Naive B cell (primary cell): ENCODE data around the gene ERBB2. TPM values are rescaled to one million over a fixed set of nuclear protein-coding genes. Genes with fewer than 3 reads are reported as not detected.
A peak's percentile ranks its signal among the peaks of the same experiment; 100 is the strongest.

ENCODE experiments used
- ATAC-seq, 2 donors: fragments of 150-1000 bp; cut with Tn5 transposase; 2 replicates each; pipeline ENCODE4 v1.10.0; 2021; ENCODE audit warnings: low read depth in 2 of 2, mild to moderate bottlenecking in 2 of 2, moderate library complexity in 2 of 2
- DNase-seq: peaks from one replicate; pipeline ENCODE4 v3.0.0; 2022
- H3K27ac Mint-ChIP-seq, 6 donors: one replicate each; pipeline ENCODE4 v1.8.0; 2020 to 2022; ENCODE audit warnings: mild to moderate bottlenecking in 6 of 6, mixed read lengths in 6 of 6, moderate library complexity in 5 of 6, inconsistent platforms in 2 of 6
- H3K27me3 Mint-ChIP-seq, 3 donors: one replicate each; pipeline ENCODE4 v1.8.0; 2021 to 2022; ENCODE audit warnings: mixed read lengths in 3 of 3, mild to moderate bottlenecking in 1 of 3
- H3K36me3 Mint-ChIP-seq, 2 donors: one replicate each; pipeline ENCODE4 v1.8.0; 2020 to 2022; ENCODE audit warnings: mixed read lengths in 2 of 2, inconsistent platforms in 1 of 2, mild to moderate bottlenecking in 1 of 2
- H3K4me1 Mint-ChIP-seq, 3 donors: one replicate each; pipeline ENCODE4 v1.8.0; 2020 to 2022; ENCODE audit warnings: mixed read lengths in 3 of 3, inconsistent platforms in 1 of 3, mild to moderate bottlenecking in 1 of 3, moderate library complexity in 1 of 3
- H3K4me3 Mint-ChIP-seq, 8 donors: one replicate each; pipeline ENCODE4 v1.8.0; 2020 to 2022; ENCODE audit warnings: mild to moderate bottlenecking in 8 of 8, mixed read lengths in 8 of 8, moderate library complexity in 8 of 8, inconsistent platforms in 2 of 8
- H3K9me3 Mint-ChIP-seq, 7 donors: one replicate each; pipeline ENCODE4 v1.8.0; 2020 to 2022; ENCODE audit warnings: mixed read lengths in 7 of 7, mild to moderate bottlenecking in 5 of 7, inconsistent platforms in 2 of 7, moderate library complexity in 1 of 7
- polyA plus RNA-seq, 6 donors: library from polyadenylated mRNA; unstranded; fragments of 300-500 nt; fragmentation: Illumina TruSeq; gene quantifications; one replicate each; pipeline ENCODE4 v1.2.3, GENCODE V29; 2021; ENCODE audit warnings: low read depth in 6 of 6

The ERBB2 gene
- polyA plus RNA-seq, result 1 to 10 TPM in 3 of 6 donors, under 1 TPM in 3; 0.20 to 3.0 (median 1.1) TPM

DNA sequence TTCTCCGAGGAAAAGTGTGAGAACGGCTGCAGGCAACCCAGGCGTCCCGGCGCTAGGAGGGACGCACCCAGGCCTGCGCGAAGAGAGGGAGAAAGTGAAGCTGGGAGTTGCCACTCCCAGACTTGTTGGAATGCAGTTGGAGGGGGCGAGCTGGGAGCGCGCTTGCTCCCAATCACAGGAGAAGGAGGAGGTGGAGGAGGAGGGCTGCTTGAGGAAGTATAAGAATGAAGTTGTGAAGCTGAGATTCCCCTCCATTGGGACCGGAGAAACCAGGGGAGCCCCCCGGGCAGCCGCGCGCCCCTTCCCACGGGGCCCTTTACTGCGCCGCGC lies at the start of gene ERBB2:
Gene ERBB2, plus strand, starts transcription at position 247 of the 330 bp plus-strand sequence. CDS start 175 bp downstream, outside the sequence.
- Mint-ChIP-seq H3K4me3 (peak within 1 kb of the TSS; percentile 47 to 87 (median 66)), H3K36me3 (peaks cover 0 to 29% of the 10 kb centered on the region in 2 donors), H3K9me3 (no peaks in the 10 kb centered on the region), H3K4me1 (peaks cover 10 to 25% (median 22%) of the 10 kb centered on the region in 3 donors), H3K27me3 (peaks cover 28 to 41% (median 38%) of the 10 kb centered on the region in 3 donors), H3K27ac (peak within 1 kb of the TSS in 1 of 6 donors; percentile 85)
- DNase-seq (no peak), ATAC-seq (no peak)

DNA sequence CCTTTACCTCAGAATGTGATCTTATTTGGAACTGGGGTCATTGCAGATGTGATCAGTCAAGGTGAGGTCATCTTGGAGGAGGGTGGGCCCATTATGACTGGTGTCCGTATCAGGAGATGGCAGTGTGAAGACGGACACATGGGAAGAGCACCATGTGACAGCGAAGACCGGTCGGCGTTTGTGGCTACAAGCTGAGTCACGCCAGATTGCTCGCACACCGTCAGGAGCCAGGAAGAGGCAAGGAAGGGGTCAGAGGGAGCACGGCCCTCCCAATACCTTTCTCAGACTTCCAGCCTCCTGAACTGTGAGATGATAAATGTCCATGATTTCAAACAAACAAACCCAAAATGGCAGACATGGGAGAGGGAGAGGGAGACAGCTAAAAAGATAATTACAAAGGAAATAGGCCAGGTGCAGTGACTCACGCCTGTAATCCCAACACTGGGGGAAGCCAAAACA lies 49.7 kb upstream of the ERBB2 start:
- Mint-ChIP-seq H3K27ac (peak overlapping the region in 1 of 6 donors; percentile 61), H3K36me3 (peaks cover 0 to 6% of the 10 kb centered on the region in 2 donors), H3K9me3 (no peaks in the 10 kb centered on the region), H3K4me3 (no peak overlapping the region), H3K27me3 (no peaks in the 10 kb centered on the region), H3K4me1 (peaks cover 40 to 67% (median 53%) of the 10 kb centered on the region in 3 donors)
- ATAC-seq (no peak), DNase-seq (no peak)

DNA sequence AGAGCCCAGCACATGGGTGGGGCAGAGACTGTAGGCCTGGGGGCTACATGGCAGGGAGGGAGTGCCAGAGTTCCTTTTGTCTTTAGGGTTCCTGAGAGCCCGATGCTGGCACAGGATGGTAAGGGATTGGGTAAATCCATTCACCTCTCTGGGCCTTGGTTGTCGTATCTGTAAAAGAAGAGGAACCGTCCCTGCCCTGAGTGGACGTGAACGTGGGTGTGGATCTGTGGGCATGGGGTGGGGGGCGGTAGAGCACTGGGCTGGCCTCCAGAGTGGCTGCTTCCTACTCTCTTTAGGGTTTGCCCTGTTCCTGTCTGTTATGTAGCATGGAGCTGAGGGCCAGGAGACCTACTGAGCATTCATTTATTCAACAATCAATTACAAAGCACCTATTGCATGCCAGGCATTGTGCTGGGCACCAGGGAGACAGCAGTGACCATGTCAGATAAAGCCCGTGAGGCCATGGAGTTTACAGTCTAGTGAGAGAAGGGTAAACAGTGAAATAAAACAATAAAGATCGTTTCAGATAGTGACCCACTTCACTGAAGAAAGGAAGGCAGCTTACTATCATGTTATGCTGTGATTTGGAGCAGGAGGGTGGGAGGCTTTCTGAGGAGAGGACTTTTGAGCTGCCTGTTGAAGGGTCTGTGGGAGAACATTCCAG lies 47.8 kb upstream of the ERBB2 start:
- DNase-seq, result no peak
- H3K27me3 Mint-ChIP-seq, result no peaks in the 10 kb centered on the region
- no peaks in the 10 kb centered on the region for H3K9me3 Mint-ChIP-seq
- ATAC-seq, result no peak
- peaks cover 45 to 66% (median 52%) of the 10 kb centered on the region in 3 donors for H3K4me1 Mint-ChIP-seq
- peak overlapping the region in 4 of 6 donors; percentile 28 to 88 (median 40) for H3K27ac Mint-ChIP-seq
- H3K4me3 Mint-ChIP-seq, result no peak overlapping the region
- peaks cover 0 to 12% of the 10 kb centered on the region in 2 donors for H3K36me3 Mint-ChIP-seq

DNA sequence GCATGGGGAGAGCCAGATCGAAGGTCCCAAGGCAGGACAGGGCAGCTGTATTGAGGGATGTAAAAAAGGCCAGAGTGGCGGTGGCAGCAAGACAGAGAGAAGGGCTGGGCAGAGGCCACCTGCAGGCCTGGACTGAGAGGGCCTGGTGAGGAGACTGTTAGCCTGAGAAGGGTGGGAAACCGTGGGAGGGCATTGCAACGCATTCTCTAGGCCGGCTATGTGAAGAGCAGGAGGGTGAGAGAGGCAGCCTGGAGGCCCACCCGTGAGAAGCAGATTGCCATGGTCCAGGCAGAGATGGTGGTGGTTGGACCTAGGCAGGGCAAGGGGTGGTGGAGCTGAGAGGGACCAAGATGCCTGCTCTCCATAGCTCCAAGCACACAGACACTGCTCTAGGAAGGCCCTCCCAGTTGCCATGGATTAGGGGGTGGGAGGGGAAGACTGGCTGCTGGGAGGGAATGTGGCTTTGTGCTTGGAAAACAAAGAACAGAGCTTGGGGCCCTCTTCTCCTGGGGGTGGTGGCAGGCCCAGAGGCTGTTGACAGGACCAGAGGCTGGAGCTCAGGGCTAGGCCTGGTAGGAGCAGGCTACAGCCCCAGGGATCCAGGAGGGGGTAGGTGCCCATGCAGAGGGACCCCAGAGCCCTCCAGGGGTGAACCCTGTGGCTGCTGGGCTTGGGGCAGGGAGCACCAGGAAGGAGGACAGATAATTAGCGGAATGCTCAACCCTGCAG lies 47.1 kb upstream of the ERBB2 start:
- DNase-seq, result no peak
- Mint-ChIP-seq H3K27me3 (no peaks in the 10 kb centered on the region), H3K4me1 (peaks cover 47 to 60% (median 55%) of the 10 kb centered on the region in 3 donors), H3K9me3 (no peaks in the 10 kb centered on the region), H3K27ac (peak overlapping the region in 3 of 6 donors; percentile 28 to 88 (median 29)), H3K36me3 (peaks cover 0 to 12% of the 10 kb centered on the region in 2 donors), H3K4me3 (no peak overlapping the region)
- no peak for ATAC-seq

DNA sequence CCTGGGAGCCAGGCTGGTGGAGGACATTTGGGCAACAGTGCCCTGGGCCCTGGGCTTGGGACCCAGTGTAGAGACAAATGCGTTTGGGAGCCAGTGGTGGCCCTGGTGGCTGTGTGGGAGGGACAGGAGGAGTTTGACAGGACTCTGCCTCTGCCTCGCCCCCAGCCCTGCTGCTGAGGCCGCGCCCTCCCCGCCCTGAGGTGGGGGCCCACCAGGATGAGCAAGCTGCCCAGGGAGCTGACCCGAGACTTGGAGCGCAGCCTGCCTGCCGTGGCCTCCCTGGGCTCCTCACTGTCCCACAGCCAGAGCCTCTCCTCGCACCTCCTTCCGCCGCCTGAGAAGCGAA lies 46.6 kb upstream of the ERBB2 start:
- peaks cover 52 to 65% (median 61%) of the 10 kb centered on the region in 3 donors for H3K4me1 Mint-ChIP-seq
- no peaks in the 10 kb centered on the region for H3K9me3 Mint-ChIP-seq
- DNase-seq (no peak), ATAC-seq (no peak)
- H3K27me3 Mint-ChIP-seq, result no peaks in the 10 kb centered on the region
- H3K27ac Mint-ChIP-seq, result peak overlapping the region in 2 of 6 donors; percentile 29 to 86
- H3K36me3 Mint-ChIP-seq, result peaks cover 0 to 12% of the 10 kb centered on the region in 2 donors
- no peak overlapping the region for H3K4me3 Mint-ChIP-seq

DNA sequence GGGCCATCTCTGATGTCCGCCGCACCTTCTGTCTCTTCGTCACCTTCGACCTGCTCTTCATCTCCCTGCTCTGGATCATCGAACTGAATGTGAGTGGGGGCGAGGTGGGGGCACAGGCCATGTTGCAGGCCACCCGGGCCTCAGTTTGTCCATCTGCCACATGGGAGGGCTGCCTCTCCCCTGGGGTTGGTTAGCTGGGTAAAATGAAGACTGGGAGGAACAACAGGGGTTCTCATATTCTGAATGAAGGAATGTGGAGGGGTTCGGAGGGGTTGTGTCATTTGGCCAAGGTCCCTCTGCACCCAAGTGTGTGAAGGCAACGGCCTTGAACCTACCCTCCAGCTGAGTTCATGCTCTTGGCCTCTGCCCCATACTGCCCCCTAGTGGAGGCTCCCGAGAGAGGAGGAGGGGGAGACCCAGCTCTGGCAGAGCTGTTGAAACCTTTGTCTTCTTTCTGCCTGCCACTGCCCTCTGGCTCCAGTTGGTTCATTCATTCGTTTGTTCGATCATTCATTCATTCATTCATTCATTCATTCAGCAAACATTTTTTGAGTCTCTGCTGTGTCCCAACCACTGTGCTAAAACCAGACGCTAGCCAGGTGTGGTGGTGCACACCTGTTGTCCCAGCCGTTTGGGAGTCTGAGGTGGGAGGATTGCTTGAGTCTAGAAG lies 46.1 kb upstream of the ERBB2 start:
- H3K4me3 Mint-ChIP-seq, result no peak overlapping the region
- DNase-seq, result peak; percentile 59
- no peaks in the 10 kb centered on the region for H3K27me3 Mint-ChIP-seq
- ATAC-seq, result peak; percentile 72 to 79
- H3K9me3 Mint-ChIP-seq, result no peaks in the 10 kb centered on the region
- H3K27ac Mint-ChIP-seq, result peak overlapping the region in 2 of 6 donors; percentile 72 to 86
- peaks cover 0 to 12% of the 10 kb centered on the region in 2 donors for H3K36me3 Mint-ChIP-seq
- H3K4me1 Mint-ChIP-seq, result peaks cover 54 to 67% (median 63%) of the 10 kb centered on the region in 3 donors

DNA sequence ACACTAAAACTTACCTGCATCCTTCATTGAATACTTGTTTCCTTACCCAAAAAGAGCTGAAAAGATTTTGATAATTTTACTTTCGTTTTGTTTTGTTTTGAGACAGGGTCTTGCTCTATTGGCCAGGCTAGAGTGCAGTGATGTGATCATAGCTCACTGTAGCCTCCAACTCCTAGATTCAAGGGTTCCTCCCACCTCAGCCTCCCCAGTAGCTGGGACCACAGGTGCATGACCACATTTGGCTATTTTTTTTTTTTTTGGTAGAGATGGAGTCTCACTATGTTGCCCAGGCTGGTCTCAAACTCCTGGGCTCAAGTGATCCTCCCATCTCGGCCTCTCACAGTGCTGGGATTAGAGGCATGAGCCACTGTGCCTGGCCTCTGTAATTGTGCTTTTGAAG lies 44.8 kb upstream of the ERBB2 start:
- Mint-ChIP-seq H3K27ac (peak overlapping the region in 3 of 6 donors; percentile 33 to 76 (median 47)), H3K4me3 (no peak overlapping the region), H3K4me1 (peaks cover 60 to 73% (median 71%) of the 10 kb centered on the region in 3 donors), H3K36me3 (peaks cover 0 to 10% of the 10 kb centered on the region in 2 donors), H3K9me3 (no peaks in the 10 kb centered on the region), H3K27me3 (no peaks in the 10 kb centered on the region)
- no peak for DNase-seq
- no peak for ATAC-seq

DNA sequence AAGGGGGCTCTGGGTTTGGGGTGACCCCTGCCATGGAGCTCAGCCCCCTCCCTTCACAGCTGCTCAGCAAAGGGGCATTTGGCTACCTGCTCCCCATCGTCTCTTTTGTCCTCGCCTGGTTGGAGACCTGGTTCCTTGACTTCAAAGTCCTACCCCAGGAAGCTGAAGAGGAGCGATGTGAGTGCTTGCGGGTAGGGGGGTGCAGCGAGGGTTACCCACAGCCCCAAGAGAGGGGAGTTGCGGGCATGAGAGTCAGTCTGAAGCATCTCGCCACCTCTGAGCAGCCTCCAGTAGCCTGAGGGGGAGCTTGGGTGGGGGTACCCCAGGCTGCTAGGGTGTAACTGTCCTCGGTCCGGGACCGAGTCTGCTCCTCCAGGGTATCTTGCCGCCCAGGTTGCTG lies 41.5 kb upstream of the ERBB2 start:
- Mint-ChIP-seq H3K4me3 (peak overlapping the region in 4 of 8 donors; percentile 1 to 44 (median 12)), H3K4me1 (peaks cover 52 to 72% (median 70%) of the 10 kb centered on the region in 3 donors), H3K9me3 (no peaks in the 10 kb centered on the region), H3K27me3 (no peaks in the 10 kb centered on the region), H3K36me3 (peaks cover 0 to 15% of the 10 kb centered on the region in 2 donors), H3K27ac (peak overlapping the region in 5 of 6 donors; percentile 58 to 96 (median 82))
- no peak for DNase-seq
- ATAC-seq, result no peak

DNA sequence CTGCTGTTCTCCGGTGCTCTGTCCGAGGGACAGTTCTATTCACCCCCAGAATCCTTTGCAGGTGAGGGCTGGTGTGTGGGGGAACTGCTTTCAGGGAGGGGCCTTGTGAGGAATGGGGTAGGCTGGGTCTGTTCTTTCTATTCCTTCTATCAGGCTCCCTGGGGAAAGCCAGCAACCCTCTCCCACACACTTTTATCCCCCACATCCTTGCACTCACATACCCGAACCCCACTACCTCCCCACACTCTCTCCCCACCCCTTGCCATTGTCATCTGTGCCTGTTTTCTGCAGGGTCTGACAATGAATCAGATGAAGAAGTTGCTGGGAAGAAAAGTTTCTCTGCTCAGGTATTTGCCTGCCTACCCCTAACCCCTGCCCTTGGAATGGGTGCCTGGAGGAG lies 41.1 kb upstream of the ERBB2 start:
- Mint-ChIP-seq H3K27me3 (no peaks in the 10 kb centered on the region), H3K27ac (peak overlapping the region; percentile 33 to 96 (median 88)), H3K9me3 (no peaks in the 10 kb centered on the region), H3K4me3 (peak overlapping the region in 6 of 8 donors; percentile 15 to 87 (median 71)), H3K36me3 (peaks cover 0 to 15% of the 10 kb centered on the region in 2 donors), H3K4me1 (peaks cover 48 to 68% (median 66%) of the 10 kb centered on the region in 3 donors)
- ATAC-seq (no peak), DNase-seq (no peak)

DNA sequence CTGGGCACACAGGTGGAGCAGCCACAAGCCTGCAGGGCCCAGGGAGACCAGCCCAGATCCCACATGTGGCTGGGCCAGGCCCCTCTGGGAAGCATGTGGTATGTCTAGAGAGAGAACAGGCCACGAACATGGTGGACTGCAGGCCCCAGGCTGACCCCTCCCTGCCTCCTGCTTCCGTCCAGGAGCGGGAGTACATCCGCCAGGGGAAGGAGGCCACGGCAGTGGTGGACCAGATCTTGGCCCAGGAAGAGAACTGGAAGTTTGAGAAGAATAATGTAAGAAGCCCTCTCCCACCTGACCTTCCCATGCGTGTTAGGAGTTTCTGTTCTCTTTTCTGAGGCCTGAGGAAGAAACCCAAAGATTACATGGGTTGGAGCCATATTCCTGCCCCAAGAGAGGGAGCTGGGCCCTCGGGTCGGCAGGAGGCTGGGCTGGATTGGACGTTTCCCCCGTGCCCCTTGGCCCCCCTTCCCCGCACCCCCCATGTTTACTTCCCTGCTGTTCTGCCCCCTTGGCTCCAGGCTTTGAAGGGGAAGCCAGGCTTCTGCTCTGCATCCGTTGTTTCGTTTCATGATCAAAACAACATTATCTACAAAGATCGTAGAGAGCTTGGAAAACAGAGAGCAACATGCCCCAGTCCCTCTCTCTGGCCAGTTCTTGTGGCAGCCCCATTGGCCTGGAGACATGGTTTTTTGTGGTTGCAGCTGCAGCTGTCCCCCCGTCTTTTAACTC lies 40.4 kb upstream of the ERBB2 start:
- Mint-ChIP-seq H3K36me3 (peaks cover 0 to 15% of the 10 kb centered on the region in 2 donors), H3K27me3 (no peaks in the 10 kb centered on the region), H3K4me1 (peaks cover 45 to 64% (median 64%) of the 10 kb centered on the region in 3 donors), H3K4me3 (peak overlapping the region; percentile 53 to 87 (median 80)), H3K27ac (peak overlapping the region; percentile 79 to 96 (median 91)), H3K9me3 (no peaks in the 10 kb centered on the region)
- ATAC-seq (peak; percentile 82 to 85), DNase-seq (peak; percentile 39)

DNA sequence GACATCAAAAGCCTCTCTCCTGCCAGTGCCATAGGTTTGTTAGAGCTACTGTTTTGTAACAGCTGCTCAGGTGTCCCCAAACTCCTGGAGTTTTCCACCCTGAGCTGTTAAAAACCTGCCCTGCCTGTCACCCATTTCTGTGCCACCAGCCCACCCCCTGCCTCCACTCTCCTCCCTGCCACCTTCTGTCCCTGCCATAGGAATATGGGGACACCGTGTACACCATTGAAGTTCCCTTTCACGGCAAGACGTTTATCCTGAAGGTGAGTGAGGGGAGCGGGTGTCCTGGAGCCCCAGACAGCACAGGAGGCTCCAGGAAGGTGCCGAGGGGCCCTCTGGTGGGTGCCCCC lies 39.9 kb upstream of the ERBB2 start:
- Mint-ChIP-seq H3K27ac (peak overlapping the region in 5 of 6 donors; percentile 79 to 96 (median 93)), H3K4me3 (peak overlapping the region; percentile 53 to 87 (median 80)), H3K4me1 (peaks cover 42 to 69% (median 59%) of the 10 kb centered on the region in 3 donors), H3K36me3 (peaks cover 0 to 15% of the 10 kb centered on the region in 2 donors), H3K27me3 (no peaks in the 10 kb centered on the region), H3K9me3 (no peaks in the 10 kb centered on the region)
- no peak for ATAC-seq
- no peak for DNase-seq

DNA sequence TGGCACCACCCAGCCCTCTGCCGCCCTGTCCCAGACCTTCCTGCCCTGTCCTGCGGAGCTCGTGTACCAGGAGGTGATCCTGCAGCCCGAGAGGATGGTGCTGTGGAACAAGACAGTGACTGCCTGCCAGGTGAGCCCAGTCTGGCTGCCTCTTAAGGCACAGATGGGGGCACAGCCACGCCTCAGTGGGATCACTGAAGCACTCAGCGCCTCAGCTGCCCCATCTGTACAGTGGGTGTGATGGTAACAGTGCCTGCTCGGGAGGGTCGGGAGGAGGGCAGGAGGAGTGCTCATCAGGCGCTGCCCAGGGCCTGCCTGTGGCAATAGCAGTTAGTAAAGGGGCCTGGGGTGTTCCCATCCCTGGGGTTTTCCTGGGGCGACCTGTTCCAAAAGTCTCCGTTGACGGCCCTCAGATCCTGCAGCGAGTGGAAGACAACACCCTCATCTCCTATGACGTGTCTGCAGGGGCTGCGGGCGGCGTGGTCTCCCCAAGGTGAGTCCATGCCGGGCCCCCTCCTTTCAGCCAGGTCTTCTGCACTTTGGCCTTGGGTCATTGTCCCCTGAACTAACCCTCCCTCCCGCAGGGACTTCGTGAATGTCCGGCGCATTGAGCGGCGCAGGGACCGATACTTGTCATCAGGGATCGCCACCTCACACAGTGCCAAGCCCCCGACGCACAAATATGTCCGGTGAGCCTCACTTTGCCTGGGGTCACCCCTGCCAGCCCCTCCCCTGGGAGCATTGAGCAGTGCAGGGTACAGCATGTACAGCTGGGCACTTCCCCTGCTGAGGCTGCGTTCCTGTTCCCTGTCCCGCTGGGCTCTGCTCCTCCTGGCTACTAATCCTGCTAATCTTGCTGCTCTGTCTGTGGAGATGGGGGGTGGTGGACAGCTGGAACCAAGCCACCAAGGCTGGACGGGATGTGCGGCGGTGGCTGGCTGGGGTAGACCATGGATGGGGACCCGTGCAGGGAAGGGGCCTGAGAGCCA lies 39.2 kb upstream of the ERBB2 start:
- ATAC-seq, result no peak
- H3K9me3 Mint-ChIP-seq, result no peaks in the 10 kb centered on the region
- H3K4me3 Mint-ChIP-seq, result peak overlapping the region in 5 of 8 donors; percentile 52 to 85 (median 62)
- peaks cover 0 to 11% of the 10 kb centered on the region in 2 donors for H3K36me3 Mint-ChIP-seq
- H3K27me3 Mint-ChIP-seq, result no peaks in the 10 kb centered on the region
- H3K4me1 Mint-ChIP-seq, result peaks cover 42 to 65% (median 52%) of the 10 kb centered on the region in 3 donors
- DNase-seq, result no peak
- peak overlapping the region; percentile 64 to 95 (median 80) for H3K27ac Mint-ChIP-seq
